Endothelial cell (in vitro differentiated cells): ENCODE results near the gene FBXO39. TPM values are rescaled to one million over a fixed set of nuclear protein-coding genes. Genes with fewer than 3 reads are reported as not detected.

Experiments
- DNase-seq: peaks from one replicate; pipeline ENCODE4 v3.0.0; 2021; ENCODE audit warnings: low spot score
- H3K27ac Mint-ChIP-seq: one replicate; pipeline ENCODE4 v1.8.0; 2021; ENCODE audit warnings: mixed read lengths, inconsistent platforms; ENCODE audit not compliant: unreplicated experiment
- H3K27me3 Mint-ChIP-seq: one replicate; pipeline ENCODE4 v1.8.0; 2021; ENCODE audit warnings: mild to moderate bottlenecking, moderate library complexity, mixed read lengths, inconsistent platforms; ENCODE audit not compliant: unreplicated experiment
- H3K36me3 Mint-ChIP-seq: one replicate; pipeline ENCODE4 v1.8.0; 2021; ENCODE audit warnings: mild to moderate bottlenecking, low read depth, mixed read lengths, inconsistent platforms; ENCODE audit not compliant: unreplicated experiment
- H3K4me1 Mint-ChIP-seq: one replicate; pipeline ENCODE4 v1.8.0; 2021; ENCODE audit warnings: mild to moderate bottlenecking, mixed read lengths, inconsistent platforms; ENCODE audit not compliant: unreplicated experiment
- H3K4me3 Mint-ChIP-seq: one replicate; pipeline ENCODE4 v1.8.0; 2021; ENCODE audit warnings: mild to moderate bottlenecking, mixed read lengths, inconsistent platforms; ENCODE audit not compliant: unreplicated experiment
- H3K9me3 Mint-ChIP-seq: one replicate; pipeline ENCODE4 v1.8.0; 2021; ENCODE audit warnings: mixed read lengths, inconsistent platforms; ENCODE audit not compliant: unreplicated experiment
- CTCF ChIP-seq: fragments of 200-600 bp; sonication (generic); IDR thresholded peaks from one replicate; pipeline ENCODE4 v1.5.0; 2021; ENCODE audit warnings: antibody characterized with exemption; ENCODE audit not compliant: unreplicated experiment
- total RNA-seq: library from RNA; stranded (reverse); fragmentation: NEBNext Ultra II Directional; extraction: Animal tissue kit (Norgen Biotek cat#: 25700); gene quantifications from one replicate; pipeline ENCODE4 v1.2.1, GENCODE V29; 2021; ENCODE audit not compliant: unreplicated experiment

Gene FBXO39
- total RNA-seq, 1 donor from 2014 or later = not detected

GRCh38 chr17:6830383-6830986 is 54.5 kb downstream of the FBXO39 start:
- H3K9me3 Mint-ChIP-seq = no peaks in the 10 kb centered on the region
- H3K27me3 Mint-ChIP-seq = peaks cover 8% of the 10 kb centered on the region
- H3K27ac Mint-ChIP-seq = peak overlapping the region; percentile 97
- no peaks in the 10 kb centered on the region for H3K36me3 Mint-ChIP-seq
- peak overlapping the region; percentile 91 for H3K4me3 Mint-ChIP-seq
- H3K4me1 Mint-ChIP-seq = peaks cover 17% of the 10 kb centered on the region
- no peak for DNase-seq
- TF ChIP-seq CTCF = no peak

- TF ChIP-seq CTCF = no peak
- peak; percentile 92 for DNase-seq
- no peaks in the 10 kb centered on the region for H3K36me3 Mint-ChIP-seq
- peaks cover 8% of the 10 kb centered on the region for H3K27me3 Mint-ChIP-seq
- peaks cover 17% of the 10 kb centered on the region for H3K4me1 Mint-ChIP-seq
- H3K27ac Mint-ChIP-seq = peak within 1 kb of the TSS; percentile 97
- peak within 1 kb of the TSS; percentile 91 for H3K4me3 Mint-ChIP-seq
- no peaks in the 10 kb centered on the region for H3K9me3 Mint-ChIP-seq
Measured at GRCh38 chr17:6831661-6832263, 55.7 kb downstream of the FBXO39 start, which contains the start of gene TEKT1. TEKT1 (minus strand) TSS chr17:6831729; CDS start chr17:6830376, 1,353 bp downstream.

Other genes with a start within 250 kb of the FBXO39 start
- 0.72 TPM for gene PITPNM3, start 219.7 kb upstream of the FBXO39 start, total RNA-seq
- gene KIAA0753, start 135.5 kb upstream of the FBXO39 start, total RNA-seq = 22.6 TPM
- 94.2 TPM for gene TXNDC17, start 135.2 kb upstream of the FBXO39 start, total RNA-seq
- gene MED31, start 124.6 kb upstream of the FBXO39 start, total RNA-seq = 18.3 TPM
- 3.8 TPM for gene C17orf100, start 124.5 kb upstream of the FBXO39 start, total RNA-seq
- gene SLC13A5, start 62.8 kb upstream of the FBXO39 start, total RNA-seq = 1.3 TPM
- gene XAF1, start 20.2 kb upstream of the FBXO39 start, total RNA-seq = 0.38 TPM
- 1.2 TPM for gene TEKT1, start 55.5 kb downstream of the FBXO39 start, total RNA-seq
- gene ALOX12, start 219.8 kb downstream of the FBXO39 start, total RNA-seq = not detected
- 249 TPM for gene RNASEK, start 236.4 kb downstream of the FBXO39 start, total RNA-seq
- gene BCL6B, start 246.8 kb downstream of the FBXO39 start, total RNA-seq = 271 TPM